Measurements from ENCODE around the gene LALBA. TPM values are rescaled to one million over a fixed set of nuclear protein-coding genes. Genes with fewer than 3 reads are reported as not detected.
"Not testable (repeated sequence)": the region's sequence is repeated elsewhere in the genome, so short reads cannot be mapped to it uniquely, and the experiment has no call there.

The LALBA gene
- total RNA-seq, 2 donors from 2014 or later, result not detected

DNA sequence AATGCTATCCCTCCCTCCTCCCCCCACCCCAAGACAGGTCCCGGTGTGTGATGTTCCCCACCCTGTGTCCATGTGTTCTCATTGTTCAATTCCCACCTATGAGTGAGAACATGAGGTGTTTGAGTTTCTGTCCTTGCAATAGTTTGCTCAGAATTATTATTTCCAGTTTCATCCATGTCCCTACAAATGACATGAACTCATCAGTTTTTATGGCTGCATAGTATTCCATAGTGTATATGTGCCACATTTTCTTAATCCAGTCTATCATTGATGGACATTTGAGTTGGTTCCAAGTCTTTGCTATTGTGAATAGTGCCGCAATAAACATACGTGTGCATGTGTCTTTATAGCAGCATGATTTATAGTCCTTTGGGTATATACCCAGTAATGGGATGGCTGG is 22.8 kb downstream of the LALBA start:
- 100% methylated on average over 1 of the region's 3 CpGs; no CpG with 5 or more reads in 1 of the 2 experiments for WGBS, 2 experiments (ENCODE audit: insufficient coverage in 1 of 2, insufficient read length in 1 of 2)
- H3K36me3 ChIP-seq (ENCODE audit: control insufficient read depth, insufficient read depth, low read length), result not testable (repeated sequence)

GRCh38 chr12:48545833-48546469 is 23.9 kb downstream of the LALBA start:
- no peak overlapping the region for H3K9ac ChIP-seq (ENCODE audit: extremely low read depth, low read length, poor library complexity, severe bottlenecking)
- WGBS, 2 experiments (ENCODE audit: insufficient coverage in 1 of 2, insufficient read length in 1 of 2), result 89% methylated on average over 4 of the region's 4 CpGs; no CpG with 5 or more reads in 1 of the 2 experiments
- H3K27ac ChIP-seq (ENCODE audit: low read depth, low read length), result no peak overlapping the region
- no peak for TF ChIP-seq CTCF (conservative IDR thresholded peaks at IDR 0.05)
- Mint-ChIP-seq H3K36me3 (ENCODE audit: low read depth) (no peaks in the 10 kb centered on the region), H3K4me3 (no peak overlapping the region), H3K9me3 (peaks cover 8% of the 10 kb centered on the region), H3K27me3 (ENCODE audit: insufficient read depth) (peaks cover 5% of the 10 kb centered on the region), H3K27ac (no peak overlapping the region), H3K4me1 (no peaks in the 10 kb centered on the region)
- H3K9me3 ChIP-seq (ENCODE audit: control insufficient read depth, low read length), result no peaks in the 10 kb centered on the region
- no peak overlapping the region for H3K4me3 ChIP-seq (ENCODE audit: low read length)
- no peaks in the 10 kb centered on the region for H3K27me3 ChIP-seq (ENCODE audit: control insufficient read depth, insufficient read depth, low read length, poor library complexity, severe bottlenecking)
- no peaks in the 10 kb centered on the region for H3K4me1 ChIP-seq (ENCODE audit: control insufficient read depth, insufficient read depth, low read length)
- DNase-seq, result no peak
- H3K36me3 ChIP-seq (ENCODE audit: control insufficient read depth, insufficient read depth, low read length), result no peaks in the 10 kb centered on the region

More for the DNA sequence above, 22.8 kb downstream of the LALBA start:
- H3K9ac ChIP-seq (ENCODE audit: extremely low read depth, low read length, poor library complexity, severe bottlenecking); H3K4me1 Mint-ChIP-seq; H3K9me3 ChIP-seq (ENCODE audit: control insufficient read depth, low read length); H3K4me3 Mint-ChIP-seq; DNase-seq; H3K27me3 ChIP-seq (ENCODE audit: control insufficient read depth, insufficient read depth, low read length, poor library complexity, severe bottlenecking); H3K4me1 ChIP-seq (ENCODE audit: control insufficient read depth, insufficient read depth, low read length); H3K36me3 Mint-ChIP-seq (ENCODE audit: low read depth); H3K27ac ChIP-seq (ENCODE audit: low read depth, low read length); H3K27ac Mint-ChIP-seq; H3K4me3 ChIP-seq (ENCODE audit: low read length); H3K27me3 Mint-ChIP-seq (ENCODE audit: insufficient read depth): not testable (repeated sequence)
- peaks cover 19% of the 10 kb centered on the region for H3K9me3 Mint-ChIP-seq

DNA sequence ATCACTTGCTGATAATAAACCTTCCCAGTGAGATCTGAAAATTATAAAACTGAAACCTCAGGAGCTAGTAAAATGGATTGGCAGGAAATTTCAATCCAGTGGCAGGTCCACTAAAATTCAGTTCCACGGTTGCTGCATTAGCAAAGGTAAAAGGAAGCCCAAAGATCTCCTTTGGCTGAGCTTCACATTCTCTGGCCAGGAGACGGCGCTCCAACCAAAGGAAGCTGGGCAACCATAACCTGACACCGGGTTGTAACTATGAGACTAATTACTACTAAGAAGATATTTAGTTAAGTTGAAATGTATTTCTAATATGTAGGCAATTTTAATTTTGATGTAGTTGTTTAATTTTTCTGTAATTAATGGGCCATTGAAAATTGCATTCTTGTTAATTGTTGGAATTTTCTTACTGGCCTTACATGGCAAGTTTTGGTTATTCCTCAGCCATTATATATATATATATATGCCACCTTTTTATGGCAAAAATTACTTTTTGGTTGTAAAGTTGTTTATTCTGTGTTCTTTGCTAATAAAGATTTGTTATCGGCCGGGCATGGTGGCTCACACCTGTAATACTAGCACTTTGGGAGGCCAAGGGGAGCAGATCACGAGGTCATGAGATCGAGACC is 27.4 kb downstream of the LALBA start:
- H3K27me3 Mint-ChIP-seq (ENCODE audit: insufficient read depth), result peaks cover 2% of the 10 kb centered on the region
- Histone ChIP-seq H3K9ac (ENCODE audit: extremely low read depth, low read length, poor library complexity, severe bottlenecking) (no peak overlapping the region), H3K9me3 (ENCODE audit: control insufficient read depth, low read length) (no peaks in the 10 kb centered on the region), H3K4me3 (ENCODE audit: low read length) (no peak overlapping the region), H3K36me3 (ENCODE audit: control insufficient read depth, insufficient read depth, low read length) (no peaks in the 10 kb centered on the region), H3K27ac (ENCODE audit: low read depth, low read length) (no peak overlapping the region), H3K27me3 (ENCODE audit: control insufficient read depth, insufficient read depth, low read length, poor library complexity, severe bottlenecking) (no peaks in the 10 kb centered on the region), H3K4me1 (ENCODE audit: control insufficient read depth, insufficient read depth, low read length) (no peaks in the 10 kb centered on the region)
- 57 to 88% methylated on average over 1 to 8 of the region's 8 CpGs for whole genome bisulfite sequencing, 2 experiments (ENCODE audit: insufficient coverage in 1 of 2, insufficient read length in 1 of 2)
- no peaks in the 10 kb centered on the region for H3K36me3 Mint-ChIP-seq (ENCODE audit: low read depth)
- H3K4me1 Mint-ChIP-seq, result no peaks in the 10 kb centered on the region
- no peak overlapping the region for H3K27ac Mint-ChIP-seq
- peak; percentile 86 for DNase-seq
- H3K9me3 Mint-ChIP-seq, result no peaks in the 10 kb centered on the region
- peak; percentile 77 for TF ChIP-seq CTCF (conservative IDR thresholded peaks at IDR 0.05)
- no peak overlapping the region for H3K4me3 Mint-ChIP-seq
